B cell (primary cell): ENCODE measurements around the gene ALKBH5. TPM values are rescaled to one million over a fixed set of nuclear protein-coding genes. Genes with fewer than 3 reads are reported as not detected.
A peak's percentile ranks its signal among the peaks of the same experiment; 100 is the strongest.

Source experiments
- ATAC-seq: fragments of 200-7000 bp; cut with Tn5 transposase; one replicate; pipeline ENCODE4 v1.10.0; 2021; ENCODE audit warnings: low read depth, mild to moderate bottlenecking, moderate number of reproducible peaks, moderate library complexity
- CTCF ChIA-PET: fragments of 350-600 bp; sonication (Branson Sonifier 250); formaldehyde crosslinking; loops from one replicate; lab custom pipeline; 2021; ENCODE audit warnings: antibody characterized with exemption, inconsistent platforms; lab: Charles Lee
- POLR2A ChIA-PET: fragments of 350-600 bp; sonication (Branson Sonifier 250); formaldehyde crosslinking; loops from one replicate; lab custom pipeline; 2021; ENCODE audit warnings: antibody characterized with exemption; lab: Charles Lee
- DNase-seq: peaks from one replicate; pipeline ENCODE4 v3.0.0; 2013
- H2AFZ ChIP-seq: 2 replicates; pipeline ENCODE4 v1.6.1; 2012; ENCODE audit warnings: mild to moderate bottlenecking, low read depth, low read length; ENCODE audit not compliant: insufficient read depth, poor library complexity, severe bottlenecking
- H3K27ac ChIP-seq, 2 donors: 1 replicate in 1 of 2; 2 replicates in 1 of 2; pipeline ENCODE4 v1.5.1; 2012 to 2013; ENCODE audit warnings: low read length in 2 of 2, mild to moderate bottlenecking in 2 of 2, moderate library complexity in 1 of 2
- H3K27me3 ChIP-seq, 4 experiments: fragments of 200-600 bp in 1 of 4; sonication (generic) in 1 of 4; replicated peaks in 1 of 4; 1 replicate in 2 of 4; 2 replicates in 2 of 4; pipeline versions ENCODE4 v1.6.1 to v1.7.0; 2013 to 2016; ENCODE audit warnings: low read length in 3 of 4, mild to moderate bottlenecking in 2 of 4, mixed read lengths in 1 of 4, moderate library complexity in 1 of 4; ENCODE audit not compliant: insufficient read depth in 4 of 4, control insufficient read depth in 3 of 4; ENCODE audit errors: control extremely low read depth in 1 of 4
- H3K36me3 ChIP-seq, 2 experiments: replicated peaks in 1 of 2; 1 replicate in 1 of 2; 2 replicates in 1 of 2; pipeline versions ENCODE4 v1.6.1 to v1.7.1; 2013; ENCODE audit warnings: low read length in 1 of 2; ENCODE audit not compliant: insufficient read depth in 2 of 2, control insufficient read depth in 1 of 2; ENCODE audit errors: control extremely low read depth in 1 of 2, extremely low read depth in 1 of 2
- H3K4me1 ChIP-seq, 2 donors: fragments of 200-600 bp in 1 of 2; sonication (generic) in 1 of 2; 1 replicate in 1 of 2; 2 replicates in 1 of 2; pipeline versions ENCODE4 v1.5.1 to v1.6.1; 2013 to 2017; ENCODE audit warnings: low read length in 2 of 2; ENCODE audit not compliant: control insufficient read depth in 2 of 2, insufficient read depth in 2 of 2
- H3K4me2 ChIP-seq: replicated peaks from 2 replicates; pipeline ENCODE3; 2012; ENCODE audit warnings: mild to moderate bottlenecking, low read depth, low read length; ENCODE audit not compliant: poor library complexity, severe bottlenecking
- H3K4me3 ChIP-seq, 5 experiments: fragments of 200-600 bp in 1 of 5; sonication (generic) in 1 of 5; 1 replicate in 3 of 5; 2 replicates in 2 of 5; pipeline versions ENCODE4 v1.5.1 to v1.7.0; 2011 to 2016; ENCODE audit warnings: low read length in 4 of 5, mild to moderate bottlenecking in 4 of 5, low read depth in 2 of 5, control low read depth in 1 of 5, moderate library complexity in 1 of 5; ENCODE audit not compliant: insufficient read depth in 1 of 5; ENCODE audit errors: control extremely low read depth in 1 of 5, extremely low read depth in 1 of 5
- H3K79me2 ChIP-seq: fragments of 200-600 bp; sonication (generic); one replicate; pipeline ENCODE4 v1.6.0; 2016; ENCODE audit warnings: low read length; ENCODE audit not compliant: control insufficient read depth, insufficient read depth
- H3K9ac ChIP-seq: fragments of 200-600 bp; sonication (generic); 2 replicates; pipeline ENCODE4 v1.6.1; 2017; ENCODE audit warnings: mild to moderate bottlenecking, low read length, moderate library complexity
- H3K9me3 ChIP-seq, 3 donors: one replicate each; pipeline versions ENCODE4 v1.6.1 to v1.7.1; 2013; ENCODE audit warnings: low read length in 2 of 3; ENCODE audit not compliant: control insufficient read depth in 2 of 3, insufficient read depth in 1 of 3; ENCODE audit errors: control extremely low read depth in 1 of 3
- H4K20me1 ChIP-seq: 2 replicates; pipeline ENCODE4 v1.6.0; 2012; ENCODE audit warnings: mild to moderate bottlenecking, low read length; ENCODE audit not compliant: insufficient read depth, control insufficient read depth, poor library complexity, severe bottlenecking
- H3K27ac Mint-ChIP-seq: one replicate; pipeline ENCODE4 v1.8.0; 2021; ENCODE audit warnings: mixed read lengths
- H3K27me3 Mint-ChIP-seq: one replicate; pipeline ENCODE4 v1.8.0; 2021; ENCODE audit warnings: mixed read lengths
- H3K4me1 Mint-ChIP-seq: one replicate; pipeline ENCODE4 v1.8.0; 2021; ENCODE audit warnings: mixed read lengths
- H3K4me3 Mint-ChIP-seq: one replicate; pipeline ENCODE4 v1.8.0; 2021; ENCODE audit warnings: mixed read lengths
- H3K9me3 Mint-ChIP-seq: one replicate; pipeline ENCODE4 v1.8.0; 2022; ENCODE audit warnings: mixed read lengths; ENCODE audit not compliant: insufficient read depth
- EZH2 ChIP-seq: IDR thresholded peaks from 2 replicates; pipeline ENCODE4 v1.6.1; 2012; ENCODE audit warnings: borderline replicate concordance, low read depth, mild to moderate bottlenecking, moderate library complexity, low read length; ENCODE audit not compliant: insufficient read depth, poor library complexity, severe bottlenecking
- WGBS: methylation state at CpG from one replicate; pipeline ENCODE4 v1.1.5; 2013; ENCODE audit warnings: missing lambda C conversion rate; ENCODE audit not compliant: insufficient coverage; 5-methylcytosine and 5-hydroxymethylcytosine counted together
- intact Hi-C: fragments of 100-400 bp; cut with micrococcal nuclease; formaldehyde crosslinking; loops from one replicate; pipeline ENCODE4 v1.10.0; 2022
- polyA plus RNA-seq: library from polyadenylated mRNA; depleted of rRNA; stranded (reverse); fragments of >200 nt; gene quantifications from 2 replicates; pipeline ENCODE4 v1.2.3, GENCODE V29; 2012
- total RNA-seq, 2 donors: library from RNA; stranded (reverse); fragments of 120-200 nt in 1 of 2; gene quantifications; 1 replicate in 1 of 2; 2 replicates in 1 of 2; pipeline versions ENCODE4 v1.2.3 to v1.2.4, GENCODE V29; 2013 to 2022
- TF ChIP-seq, protein P1 (sequence below): fragments of 200-600 bp; IDR thresholded peaks from one replicate; pipeline ENCODE4 v1.8.0; 2022; ENCODE audit warnings: antibody characterized with exemption, mild to moderate bottlenecking

The ALKBH5 gene
- total and polyA plus RNA-seq, 2 donors (not counting 1 experiment from before 2014, with no cell fraction given), result 63.3 to 104 TPM

DNA sequence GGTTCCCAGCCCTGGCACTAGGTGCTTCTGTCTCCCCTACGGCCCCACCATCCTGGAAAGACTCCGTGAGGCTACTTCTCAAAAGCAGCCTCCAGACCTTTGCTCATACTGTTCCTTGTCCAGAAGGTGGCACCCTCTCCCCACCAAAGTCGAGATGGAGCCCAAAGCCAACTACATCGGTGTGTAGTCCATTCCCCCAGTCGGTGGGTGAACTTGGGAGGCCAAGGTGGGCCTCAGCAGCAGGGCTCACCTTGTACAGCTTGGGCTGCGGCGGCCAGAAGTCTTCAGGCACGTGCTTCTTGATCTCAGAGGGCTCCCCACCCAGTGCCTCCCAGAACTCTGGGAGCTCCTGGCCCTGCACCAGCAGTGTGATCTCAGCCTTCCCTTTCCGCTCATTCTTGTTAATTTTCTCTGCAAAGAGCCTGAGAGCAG lies 64.7 kb downstream of the ALKBH5 start:
- TF ChIP-seq, protein P1, sequence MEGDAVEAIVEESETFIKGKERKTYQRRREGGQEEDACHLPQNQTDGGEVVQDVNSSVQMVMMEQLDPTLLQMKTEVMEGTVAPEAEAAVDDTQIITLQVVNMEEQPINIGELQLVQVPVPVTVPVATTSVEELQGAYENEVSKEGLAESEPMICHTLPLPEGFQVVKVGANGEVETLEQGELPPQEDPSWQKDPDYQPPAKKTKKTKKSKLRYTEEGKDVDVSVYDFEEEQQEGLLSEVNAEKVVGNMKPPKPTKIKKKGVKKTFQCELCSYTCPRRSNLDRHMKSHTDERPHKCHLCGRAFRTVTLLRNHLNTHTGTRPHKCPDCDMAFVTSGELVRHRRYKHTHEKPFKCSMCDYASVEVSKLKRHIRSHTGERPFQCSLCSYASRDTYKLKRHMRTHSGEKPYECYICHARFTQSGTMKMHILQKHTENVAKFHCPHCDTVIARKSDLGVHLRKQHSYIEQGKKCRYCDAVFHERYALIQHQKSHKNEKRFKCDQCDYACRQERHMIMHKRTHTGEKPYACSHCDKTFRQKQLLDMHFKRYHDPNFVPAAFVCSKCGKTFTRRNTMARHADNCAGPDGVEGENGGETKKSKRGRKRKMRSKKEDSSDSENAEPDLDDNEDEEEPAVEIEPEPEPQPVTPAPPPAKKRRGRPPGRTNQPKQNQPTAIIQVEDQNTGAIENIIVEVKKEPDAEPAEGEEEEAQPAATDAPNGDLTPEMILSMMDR, result peak; percentile 75
- TF ChIP-seq EZH2, result no peak
- no peaks in the 10 kb centered on the region for H3K27me3 ChIP-seq
- DNase-seq (peak; percentile 79), ATAC-seq (peak; percentile 75)
- no peak overlapping the region for H3K4me3 ChIP-seq
- intact Hi-C loops, result no loop called here
- POLR2A ChIA-PET, result interaction anchor here (1.0 kb wide), 1 partner anchor 10 kb away, joined by 3 read pairs; the partner anchor contains the start of gene FLII
- H3K4me1 Mint-ChIP-seq, result peaks cover 6% of the 10 kb centered on the region
- no peak overlapping the region for H3K27ac ChIP-seq
- CTCF ChIA-PET, result interaction anchor here (0.6 to 1.8 kb wide), 7 partner anchors 11 to 316 kb away, joined by 3 to 6 read pairs (median 3); partner anchors contain the start of gene MIEF2
- H4K20me1 ChIP-seq, result no peaks in the 10 kb centered on the region
- H3K27me3 Mint-ChIP-seq, result no peaks in the 10 kb centered on the region
- 43% methylated on average over 9 of the region's 9 CpGs for WGBS
- no peak overlapping the region for H2AFZ ChIP-seq
- no peak overlapping the region for H3K4me2 ChIP-seq
- no peak overlapping the region for H3K4me3 Mint-ChIP-seq
- no peak overlapping the region for H3K9ac ChIP-seq
- H3K4me1 ChIP-seq, result no peaks in the 10 kb centered on the region
- H3K36me3 ChIP-seq, result peaks cover 5 to 76% of the 10 kb centered on the region in 2 experiments
- H3K9me3 Mint-ChIP-seq, result no peaks in the 10 kb centered on the region
- H3K79me2 ChIP-seq, result no peaks in the 10 kb centered on the region
- no peaks in the 10 kb centered on the region for H3K9me3 ChIP-seq
- H3K27ac Mint-ChIP-seq, result peak overlapping the region; percentile 72

DNA sequence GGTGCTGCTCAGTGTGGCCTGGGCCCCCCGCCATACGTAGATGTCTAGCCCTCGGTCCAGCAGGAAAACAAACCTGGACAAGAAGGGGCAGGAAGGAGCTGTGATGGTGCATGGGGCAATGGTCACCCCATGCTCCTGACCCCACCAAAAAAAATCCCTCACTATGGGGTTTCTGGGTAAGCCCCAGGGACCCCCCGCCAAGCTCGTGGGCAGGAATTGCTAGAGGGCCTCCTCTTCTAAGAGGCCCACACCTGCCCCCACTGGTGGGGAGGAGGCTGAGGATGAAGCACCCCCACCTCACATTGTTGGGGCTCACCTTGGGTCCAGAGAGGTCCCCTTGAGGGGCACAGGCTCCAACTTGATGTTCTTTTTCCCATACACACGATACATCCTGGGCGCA lies 65.2 kb downstream of the ALKBH5 start:
- Histone ChIP-seq H3K9me3 (no peaks in the 10 kb centered on the region), H3K27ac (no peak overlapping the region), H2AFZ (no peak overlapping the region), H3K36me3 (peaks cover 5 to 78% of the 10 kb centered on the region in 2 experiments), H3K4me1 (no peaks in the 10 kb centered on the region), H3K4me3 (no peak overlapping the region), H3K27me3 (no peaks in the 10 kb centered on the region), H4K20me1 (no peaks in the 10 kb centered on the region), H3K79me2 (no peaks in the 10 kb centered on the region), H3K9ac (no peak overlapping the region), H3K4me2 (no peak overlapping the region)
- CTCF ChIA-PET, result interaction anchor here (0.6 to 1.8 kb wide), 6 partner anchors 11 to 114 kb away, joined by 3 to 6 read pairs (median 3); partner anchors contain the start of gene MIEF2
- Mint-ChIP-seq H3K4me1 (peaks cover 6% of the 10 kb centered on the region), H3K27ac (no peak overlapping the region), H3K4me3 (no peak overlapping the region), H3K27me3 (no peaks in the 10 kb centered on the region), H3K9me3 (no peaks in the 10 kb centered on the region)
- POLR2A ChIA-PET, result interaction anchor here (1.0 kb wide), 1 partner anchor 10 kb away, joined by 3 read pairs; the partner anchor contains the start of gene FLII
- TF ChIP-seq, protein P1, result no peak
- no peak for DNase-seq
- intact Hi-C loops, result no loop called here
- 96% methylated on average over 2 of the region's 7 CpGs for WGBS
- ATAC-seq, result no peak
